ENCODE results near the gene TXLNB.

Gene TXLNB

DNA sequence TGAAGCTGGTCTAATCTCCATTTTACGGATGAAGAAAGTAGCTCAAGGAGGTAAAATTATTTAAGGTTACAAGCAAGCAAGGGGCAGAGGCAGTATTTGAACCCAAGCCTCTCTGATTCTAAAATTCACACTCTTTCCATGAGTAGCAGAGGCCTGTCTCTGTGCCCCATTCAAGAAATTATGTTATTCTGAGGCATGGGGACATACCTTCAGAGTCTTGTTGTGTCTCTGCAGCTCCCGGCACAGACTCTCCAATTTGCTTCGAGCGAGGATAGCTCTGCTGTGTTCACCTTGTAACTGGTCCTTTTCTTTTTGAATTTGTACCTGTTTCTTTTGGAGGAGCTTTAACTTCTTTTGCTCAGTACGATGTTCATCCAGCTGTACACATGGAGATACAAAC lies 21.5 kb downstream of the TXLNB start:
- TF ChIP-seq, protein P1, sequence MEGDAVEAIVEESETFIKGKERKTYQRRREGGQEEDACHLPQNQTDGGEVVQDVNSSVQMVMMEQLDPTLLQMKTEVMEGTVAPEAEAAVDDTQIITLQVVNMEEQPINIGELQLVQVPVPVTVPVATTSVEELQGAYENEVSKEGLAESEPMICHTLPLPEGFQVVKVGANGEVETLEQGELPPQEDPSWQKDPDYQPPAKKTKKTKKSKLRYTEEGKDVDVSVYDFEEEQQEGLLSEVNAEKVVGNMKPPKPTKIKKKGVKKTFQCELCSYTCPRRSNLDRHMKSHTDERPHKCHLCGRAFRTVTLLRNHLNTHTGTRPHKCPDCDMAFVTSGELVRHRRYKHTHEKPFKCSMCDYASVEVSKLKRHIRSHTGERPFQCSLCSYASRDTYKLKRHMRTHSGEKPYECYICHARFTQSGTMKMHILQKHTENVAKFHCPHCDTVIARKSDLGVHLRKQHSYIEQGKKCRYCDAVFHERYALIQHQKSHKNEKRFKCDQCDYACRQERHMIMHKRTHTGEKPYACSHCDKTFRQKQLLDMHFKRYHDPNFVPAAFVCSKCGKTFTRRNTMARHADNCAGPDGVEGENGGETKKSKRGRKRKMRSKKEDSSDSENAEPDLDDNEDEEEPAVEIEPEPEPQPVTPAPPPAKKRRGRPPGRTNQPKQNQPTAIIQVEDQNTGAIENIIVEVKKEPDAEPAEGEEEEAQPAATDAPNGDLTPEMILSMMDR (IDR thresholded peaks at IDR 0.05; ENCODE audit: insufficient read depth, low read length, missing control alignments), result no peak
- CTCF ChIA-PET, result interaction anchor here (1.0 kb wide), 1 partner anchor 8 kb away, joined by 3 read pairs; no protein-coding TSS in a partner anchor
- DNase-seq (ENCODE audit: low read depth, low spot score), result no peak
- H3K4me3 ChIP-seq (ENCODE audit: low read depth, low read length), result no peak overlapping the region
- POLR2A ChIA-PET, result no interaction called here

- ChIA-PET CTCF (interaction anchor here (0.7 kb wide), 1 partner anchor 10 kb away, joined by 3 read pairs; no protein-coding TSS in a partner anchor), POLR2A (no interaction called here)
- no peak for DNase-seq (ENCODE audit: low read depth, low spot score)
- TF ChIP-seq, protein P1 (IDR thresholded peaks at IDR 0.05; ENCODE audit: insufficient read depth, low read length, missing control alignments), result no peak
- no peak overlapping the region for H3K4me3 ChIP-seq (ENCODE audit: low read depth, low read length)
These were observed 26.1 kb downstream of the TXLNB start for GRCh38 chr6:139265512-139266190.

DNA sequence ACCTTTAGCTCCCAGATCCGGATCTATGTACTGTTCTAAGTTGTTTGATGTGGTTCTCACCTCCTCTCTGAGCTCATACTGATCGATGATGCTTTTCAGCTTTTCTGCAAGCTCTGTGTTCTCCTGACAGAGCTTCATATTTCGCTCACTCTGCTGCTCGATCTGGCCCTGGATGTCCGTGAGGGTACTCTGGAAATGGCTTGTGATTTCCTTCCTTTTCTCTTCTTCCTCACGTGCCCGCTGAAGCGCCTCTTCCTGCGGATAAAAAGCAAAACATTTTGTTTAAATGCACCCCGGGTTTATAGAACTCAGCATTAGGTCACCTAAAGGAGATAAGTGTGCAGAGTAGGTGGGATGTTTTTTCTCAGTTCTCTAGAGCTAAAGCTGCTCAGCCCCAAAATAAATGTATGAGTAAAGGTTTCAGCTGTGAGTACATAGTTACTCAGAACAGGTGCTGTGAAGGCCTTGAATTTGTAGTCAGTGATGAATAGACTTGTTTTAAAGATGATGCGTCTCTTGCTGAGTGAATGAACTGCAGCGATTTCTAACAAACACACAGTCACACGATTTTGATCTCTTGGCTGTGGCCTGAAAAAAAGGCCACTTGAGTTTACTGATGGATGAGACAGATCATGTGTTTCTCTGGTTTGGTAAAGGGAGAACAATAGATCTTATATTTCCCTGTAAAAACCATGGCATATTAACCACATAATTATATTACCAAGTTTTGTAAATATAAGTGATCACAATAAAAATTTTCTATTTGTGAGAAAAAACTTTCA lies 29.1 kb downstream of the TXLNB start:
- ChIA-PET CTCF (interaction anchor here (0.9 kb wide), 1 partner anchor 8 kb away, joined by 3 read pairs; no protein-coding TSS in a partner anchor), POLR2A (no interaction called here)
- no peak for DNase-seq (ENCODE audit: low read depth, low spot score)
- H3K4me3 ChIP-seq (ENCODE audit: low read depth, low read length), result no peak overlapping the region
- TF ChIP-seq, protein P1 (IDR thresholded peaks at IDR 0.05; ENCODE audit: insufficient read depth, low read length, missing control alignments), result no peak

DNA sequence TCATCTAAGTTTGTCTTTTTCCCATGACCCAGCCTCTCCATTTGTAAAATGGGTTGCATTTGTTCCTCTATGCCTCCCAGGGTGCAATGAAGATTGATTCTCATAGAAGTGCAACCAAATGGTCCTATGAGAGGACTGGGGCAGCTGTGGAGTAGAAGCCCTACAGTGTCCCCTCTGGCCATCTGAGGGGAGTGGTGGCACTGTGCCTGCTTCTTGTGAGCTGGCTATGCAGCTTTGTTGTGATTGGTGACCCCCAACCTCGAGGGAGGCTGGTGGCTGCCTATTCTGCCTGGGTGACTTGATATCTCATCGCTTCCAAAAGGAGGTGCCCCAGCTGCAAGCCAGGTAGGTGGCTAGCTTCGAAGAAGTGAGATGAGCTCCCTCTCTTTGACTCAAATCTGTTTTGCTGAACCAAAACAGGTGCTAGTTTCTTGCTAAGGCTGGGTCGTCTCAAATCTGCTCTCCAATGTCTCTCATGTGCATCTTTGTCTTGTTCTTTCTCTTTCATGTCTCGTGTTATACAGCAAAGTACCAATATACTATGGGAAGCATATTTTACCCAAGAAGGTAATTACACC lies 33.9 kb downstream of the TXLNB start:
- POLR2A ChIA-PET, result no interaction called here

DNA sequence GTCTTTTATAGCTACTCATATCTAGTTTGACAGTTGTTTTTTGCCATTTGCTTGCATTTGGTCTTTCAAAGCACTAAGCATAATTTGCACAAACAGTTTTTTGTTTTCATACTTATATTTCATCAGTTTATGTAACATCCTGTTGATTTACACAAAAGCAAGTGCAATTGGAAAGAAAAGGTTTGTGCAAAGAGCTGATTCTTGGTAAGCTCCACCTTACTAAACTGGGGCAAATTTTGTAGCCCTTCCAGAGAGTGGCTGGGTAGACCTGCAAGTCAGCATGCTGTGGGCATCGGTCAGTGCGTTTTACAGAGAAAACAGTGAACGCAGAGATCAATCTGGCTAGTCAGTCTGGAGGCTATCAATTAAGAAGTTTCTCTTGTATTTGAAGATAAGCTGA lies 34.5 kb downstream of the TXLNB start:
- POLR2A ChIA-PET, result no interaction called here
- no peak overlapping the region for H3K4me3 ChIP-seq (ENCODE audit: low read depth, low read length)
- CTCF ChIA-PET, result interaction anchor here (1.2 to 3.0 kb wide), 5 partner anchors 10 to 107 kb away, joined by 3 to 7 read pairs (median 3); no protein-coding TSS in a partner anchor
- no peak for DNase-seq (ENCODE audit: low read depth, low spot score)
- TF ChIP-seq, protein P1 (IDR thresholded peaks at IDR 0.05; ENCODE audit: insufficient read depth, low read length, missing control alignments), result no peak

More for the DNA sequence above, 33.9 kb downstream of the TXLNB start:
- H3K4me3 ChIP-seq (ENCODE audit: low read depth, low read length), result no peak overlapping the region
- TF ChIP-seq, protein P1 (IDR thresholded peaks at IDR 0.05; ENCODE audit: insufficient read depth, low read length, missing control alignments), result no peak
- DNase-seq (ENCODE audit: low read depth, low spot score), result no peak
- CTCF ChIA-PET, result interaction anchor here (1.2 to 3.0 kb wide), 5 partner anchors 9 to 107 kb away, joined by 3 to 7 read pairs (median 3); no protein-coding TSS in a partner anchor

DNA sequence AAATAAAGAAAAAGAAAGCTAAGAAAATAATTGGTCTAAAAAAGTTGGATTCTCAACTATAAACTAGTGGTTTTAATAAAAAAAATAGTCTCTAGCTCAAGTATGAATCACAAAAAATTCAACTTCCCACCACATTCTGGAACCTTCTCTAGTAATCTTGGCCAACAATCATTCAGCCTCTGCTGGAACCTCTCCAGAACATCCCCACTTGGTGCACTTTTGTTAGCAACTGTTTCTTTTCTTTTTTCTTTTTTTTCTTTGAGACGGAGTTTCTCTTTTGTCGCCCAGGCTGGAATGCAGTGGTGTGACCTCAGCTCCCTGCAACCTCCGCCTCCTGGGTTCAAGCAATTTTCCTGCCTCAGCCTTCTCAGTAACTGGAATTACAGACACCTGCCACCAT lies 35.7 kb downstream of the TXLNB start:
- DNase-seq (ENCODE audit: low read depth, low spot score), result no peak
- ChIA-PET POLR2A (no interaction called here), CTCF (interaction anchor here (0.8 to 3.0 kb wide), 4 partner anchors 9 to 37 kb away, joined by 3 to 7 read pairs (median 4); no protein-coding TSS in a partner anchor)
- no peak overlapping the region for H3K4me3 ChIP-seq (ENCODE audit: low read depth, low read length)
- TF ChIP-seq, protein P1 (IDR thresholded peaks at IDR 0.05; ENCODE audit: insufficient read depth, low read length, missing control alignments), result no peak

Data from AG04449 (cell line).